Fibroblast of skin of abdomen (primary cell): Measurements from ENCODE around the gene CIROP.

Experiments
- DNase-seq: peaks from one replicate; pipeline ENCODE4 v3.0.0-alpha.2; 2013

The CIROP gene

GRCh38 chr14:23093104-23093503, 11.7 kb downstream of the CIROP start:
- DNase-seq = no peak

GRCh38 chr14:23091294-23092225, 13.2 kb downstream of the CIROP start:
- no peak for DNase-seq

DNA sequence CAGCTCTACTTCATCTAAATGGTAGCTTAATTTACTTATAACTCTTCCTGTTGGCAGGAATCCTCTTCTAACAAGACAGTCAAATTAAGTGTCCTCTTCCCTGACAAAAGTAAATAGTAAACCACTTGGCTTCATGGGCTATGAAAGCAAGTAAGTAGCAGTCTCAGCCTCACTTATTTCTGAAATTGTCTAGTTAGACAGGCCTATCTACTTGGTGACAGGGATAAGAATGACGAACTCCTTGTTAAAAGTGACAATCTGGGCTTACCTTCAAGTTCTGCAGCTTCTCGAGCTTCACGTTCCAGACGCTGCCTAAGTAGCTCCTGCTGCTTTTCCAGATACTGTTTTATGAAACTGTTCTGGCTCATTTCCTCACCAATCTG, 14.5 kb downstream of the CIROP start:
- DNase-seq = no peak

DNA sequence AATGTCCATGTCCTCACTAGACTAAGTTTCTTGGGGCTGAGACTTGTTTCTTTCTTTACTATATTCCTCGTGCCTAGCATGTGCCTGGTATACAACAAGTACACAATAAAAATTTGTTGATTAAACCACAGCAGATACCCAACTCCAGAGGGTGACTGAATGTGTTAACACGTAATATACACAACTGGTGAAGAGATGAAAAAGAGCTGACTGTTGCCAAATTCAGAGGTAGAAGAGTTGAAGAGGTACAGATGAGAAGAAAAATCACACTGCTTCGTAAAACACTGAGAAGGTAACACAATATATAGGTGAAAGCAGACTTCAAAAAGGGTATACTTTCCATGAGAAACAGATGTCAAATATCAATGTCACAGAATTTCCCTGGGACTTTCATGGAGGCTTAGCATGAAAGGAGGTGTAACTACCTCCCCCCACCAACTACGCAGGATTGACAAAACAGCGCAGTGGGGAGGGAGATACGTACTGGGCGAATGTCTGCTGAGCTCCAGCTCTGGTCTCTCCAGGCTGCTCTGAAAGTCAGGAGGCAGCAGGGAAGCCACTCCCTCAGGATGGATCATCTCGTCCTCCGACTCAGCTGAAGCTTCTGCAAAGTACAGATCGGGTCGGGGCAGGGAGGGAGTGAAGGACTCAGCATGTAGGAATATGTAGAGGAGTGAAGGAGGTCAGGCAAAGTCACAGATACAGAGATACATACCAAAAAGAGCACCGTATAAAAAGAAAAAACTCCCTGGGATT, 15.1 kb downstream of the CIROP start:
- no peak for DNase-seq

DNA sequence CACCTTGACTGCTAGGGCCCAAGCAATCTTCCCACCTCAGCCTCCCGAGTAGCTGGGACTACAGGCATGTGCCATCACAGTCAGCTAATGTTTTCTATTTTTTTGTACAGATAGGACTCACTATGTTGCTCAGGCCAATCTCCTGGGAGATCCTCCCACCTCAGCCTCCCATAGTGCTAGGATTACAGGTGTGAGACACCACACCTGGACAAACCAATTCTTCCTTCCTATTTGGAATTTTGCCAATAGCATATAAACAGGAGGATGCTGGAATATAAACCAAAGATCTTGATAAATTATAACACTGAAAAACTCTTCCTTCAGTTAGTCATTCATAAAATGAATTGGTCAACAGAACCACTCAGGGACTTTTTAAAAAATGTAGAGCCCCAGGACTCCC, 18.2 kb downstream of the CIROP start:
- DNase-seq = no peak

- DNase-seq = no peak
Measured at GRCh38 chr14:23085458-23085857, 19.3 kb downstream of the CIROP start.

- DNase-seq = no peak
Measured at GRCh38 chr14:23080474-23080873, 24.3 kb downstream of the CIROP start.

DNA sequence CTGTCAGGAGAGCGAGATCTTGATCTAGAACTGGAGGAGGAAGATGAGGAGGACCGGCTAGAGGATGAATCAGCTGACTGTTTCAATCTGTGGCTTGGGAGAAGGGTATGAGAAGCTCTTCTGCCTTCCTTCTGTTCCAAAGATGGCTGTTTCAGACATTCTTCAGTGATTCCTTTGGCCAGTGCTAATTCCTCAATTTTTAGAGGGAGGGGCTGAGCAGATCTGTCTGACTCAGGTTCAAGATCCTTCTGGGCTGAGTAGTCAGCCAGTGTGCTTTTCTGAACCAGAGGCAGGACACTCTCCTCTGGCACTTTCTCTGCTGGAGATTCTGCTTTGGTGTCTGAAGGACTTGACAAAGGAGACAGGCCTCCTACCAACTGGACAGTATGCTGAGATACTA, 25.1 kb downstream of the CIROP start:
- peak; percentile 42 for DNase-seq

GRCh38 chr14:23078692-23079116, 26.1 kb downstream of the CIROP start:
- DNase-seq = peak; percentile 82

- no peak for DNase-seq
Measured at GRCh38 chr14:23077962-23078361, 26.8 kb downstream of the CIROP start.

DNA sequence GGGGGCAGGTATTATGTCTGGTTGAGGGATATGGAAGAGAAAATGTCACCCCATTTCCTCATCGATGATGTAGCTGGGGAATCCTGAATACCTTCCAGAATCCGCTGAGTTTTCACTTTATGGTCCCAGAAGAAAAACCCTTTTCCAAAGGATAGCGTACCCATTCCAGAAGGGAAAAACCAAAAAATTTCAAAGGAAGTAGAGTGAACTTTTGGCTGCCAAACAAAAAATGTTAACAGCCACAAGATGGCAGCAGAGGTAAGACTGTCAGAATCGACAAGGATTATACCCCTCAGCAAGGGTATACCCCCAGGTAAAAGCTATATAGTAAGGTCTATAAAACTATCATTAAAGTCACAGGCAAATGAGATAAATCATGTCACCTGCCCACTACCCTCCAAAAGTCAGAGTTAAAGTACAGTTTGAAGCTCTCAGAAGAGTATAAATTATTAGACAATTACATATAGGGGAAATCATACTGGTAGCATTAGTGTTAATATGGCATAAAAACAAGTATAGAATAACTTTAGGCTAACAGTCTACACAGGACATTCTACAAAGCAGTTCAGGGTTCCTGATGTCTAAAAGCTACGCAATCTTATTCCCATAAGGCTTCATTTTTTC, 27.9 kb downstream of the CIROP start:
- no peak for DNase-seq

GRCh38 chr14:23074906-23075305, 29.9 kb downstream of the CIROP start:
- DNase-seq = no peak

GRCh38 chr14:23071921-23072539, 32.8 kb downstream of the CIROP start:
- no peak for DNase-seq

DNA sequence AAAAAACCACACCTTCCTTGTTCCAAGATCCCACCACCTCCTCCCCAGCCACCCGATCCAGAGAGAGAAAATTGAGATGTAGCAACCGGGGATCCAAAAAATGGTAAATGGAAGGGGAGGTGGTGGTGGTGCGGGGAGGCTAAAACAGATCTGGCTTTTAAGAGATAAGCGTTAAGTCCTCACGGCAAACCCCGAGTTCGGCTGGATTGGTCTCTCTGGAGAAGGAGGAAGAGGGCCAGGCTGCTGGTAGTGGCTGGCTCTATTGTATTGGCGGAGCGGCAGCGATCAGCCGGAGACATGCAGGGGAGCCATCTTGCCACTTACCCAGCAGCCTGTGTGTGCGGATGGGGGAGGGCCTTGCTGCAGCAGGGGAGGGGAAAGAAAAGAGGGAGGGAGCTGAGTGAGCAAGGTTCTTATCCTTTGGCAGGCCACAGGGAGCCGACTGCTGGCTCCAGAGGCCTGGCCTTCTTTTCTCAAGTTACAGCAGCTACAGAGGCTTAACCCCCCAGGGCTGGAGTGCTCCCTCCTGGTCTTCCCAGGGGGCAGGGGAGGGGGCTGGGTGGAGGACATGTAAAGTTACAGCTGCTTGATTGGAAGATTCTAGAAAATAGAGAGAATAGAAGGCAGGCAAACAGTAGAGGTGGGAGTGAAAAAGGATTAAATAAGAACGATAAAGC, 33.4 kb downstream of the CIROP start:
- DNase-seq = peak; percentile 92

- no peak for DNase-seq
Measured at GRCh38 chr14:23070262-23071129, 34.3 kb downstream of the CIROP start.

GRCh38 chr14:23069413-23069806, 35.4 kb downstream of the CIROP start:
- DNase-seq = no peak

GRCh38 chr14:23068789-23069412, 35.9 kb downstream of the CIROP start:
- DNase-seq = peak; percentile 89

DNA sequence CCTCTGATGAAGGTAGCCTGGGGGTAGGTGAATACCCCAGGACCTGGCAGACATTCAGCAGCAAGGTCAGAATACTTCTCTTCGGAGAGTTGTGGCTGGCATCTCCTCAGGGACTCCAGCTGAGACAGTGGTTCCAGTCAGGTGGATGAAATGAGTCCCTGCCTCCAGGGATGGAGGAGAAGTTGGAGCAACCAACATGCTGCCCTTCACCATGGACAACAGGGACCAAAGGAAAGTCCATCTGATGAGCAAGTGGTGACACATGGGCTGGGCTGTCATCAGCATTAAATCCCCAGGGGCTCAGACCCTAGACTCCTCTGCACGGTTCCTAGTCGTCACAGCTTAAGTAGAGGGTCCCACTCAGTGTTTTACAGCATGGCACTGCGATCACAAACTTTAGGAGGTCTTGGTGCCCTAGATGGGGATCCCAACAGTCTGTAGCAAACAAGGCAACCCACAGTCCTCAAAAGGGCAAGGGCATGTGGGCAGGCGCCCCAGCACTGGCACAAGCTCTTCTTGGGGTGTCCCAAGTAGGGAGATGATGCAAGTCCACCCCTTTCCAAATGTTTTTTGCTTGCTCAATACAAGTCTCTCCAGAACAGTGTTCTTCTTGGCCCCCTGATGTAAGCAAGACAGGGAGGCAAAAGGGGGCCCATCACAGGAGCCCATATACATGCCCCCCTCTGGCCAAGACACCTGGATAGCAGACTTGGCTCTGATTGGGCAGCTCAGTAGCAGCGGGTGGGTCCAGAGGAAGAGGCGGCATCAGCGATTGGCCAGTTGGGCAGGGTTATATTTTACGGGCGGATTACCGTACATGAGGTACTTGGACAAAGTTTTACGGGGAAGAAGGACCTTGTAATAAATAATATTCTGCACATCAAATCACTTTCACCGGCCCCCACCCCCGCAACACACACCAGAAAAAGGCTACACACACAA, 36.7 kb downstream of the CIROP start:
- DNase-seq = no peak
